Natural killer cell (primary cell): ENCODE results near the gene VIPR2. TPM values are rescaled to one million over a fixed set of nuclear protein-coding genes. Genes with fewer than 3 reads are reported as not detected.

ENCODE experiments used
- ATAC-seq, 3 donors: fragments of 150-1000 bp in 2 of 3; fragments of 200-7000 bp in 1 of 3; cut with Tn5 transposase; 1 replicate in 1 of 3; 2 replicates in 2 of 3; pipeline ENCODE4 v1.10.0; 2021; ENCODE audit warnings: mild to moderate bottlenecking in 2 of 3, moderate library complexity in 2 of 3
- DNase-seq, 2 donors: peaks; one replicate each; pipeline versions ENCODE4 v3.0.0 to v3.0.0-alpha.2; 2013 to 2021; ENCODE audit warnings: mixed read lengths in 1 of 2
- H3K27ac ChIP-seq: one replicate; pipeline ENCODE4 v1.5.1; 2013; ENCODE audit warnings: mild to moderate bottlenecking, low read length
- H3K27me3 ChIP-seq: one replicate; pipeline ENCODE4 v1.6.1; 2013; ENCODE audit warnings: low read length; ENCODE audit not compliant: control insufficient read depth, insufficient read depth
- H3K36me3 ChIP-seq: one replicate; pipeline ENCODE4 v1.6.1; 2013; ENCODE audit warnings: low read length; ENCODE audit not compliant: control insufficient read depth, insufficient read depth
- H3K4me1 ChIP-seq: one replicate; pipeline ENCODE4 v1.6.1; 2013; ENCODE audit warnings: low read length; ENCODE audit not compliant: control insufficient read depth, insufficient read depth
- H3K4me3 ChIP-seq: one replicate; pipeline ENCODE4 v1.5.1; 2013; ENCODE audit warnings: low read length
- H3K9me3 ChIP-seq: one replicate; pipeline ENCODE4 v1.6.1; 2013; ENCODE audit warnings: low read length; ENCODE audit not compliant: control insufficient read depth, insufficient read depth
- H3K27ac Mint-ChIP-seq, 2 donors: one replicate each; pipeline ENCODE4 v1.8.0; 2022; ENCODE audit warnings: mild to moderate bottlenecking in 2 of 2, mixed read lengths in 2 of 2, moderate library complexity in 1 of 2
- H3K27me3 Mint-ChIP-seq, 2 donors: one replicate each; pipeline ENCODE4 v1.8.0; 2022; ENCODE audit warnings: low read depth in 2 of 2, mixed read lengths in 2 of 2
- H3K36me3 Mint-ChIP-seq: one replicate; pipeline ENCODE4 v1.8.0; 2022; ENCODE audit warnings: mixed read lengths
- H3K4me1 Mint-ChIP-seq, 2 donors: one replicate each; pipeline ENCODE4 v1.8.0; 2022; ENCODE audit warnings: mixed read lengths in 2 of 2
- H3K4me3 Mint-ChIP-seq: one replicate; pipeline ENCODE4 v1.8.0; 2022; ENCODE audit warnings: mild to moderate bottlenecking, moderate library complexity, mixed read lengths
- H3K9me3 Mint-ChIP-seq, 2 donors: one replicate each; pipeline ENCODE4 v1.8.0; 2022; ENCODE audit warnings: mixed read lengths in 2 of 2
- WGBS: methylation state at CpG from one replicate; pipeline ENCODE4 v1.1.7; 2013; ENCODE audit warnings: missing lambda C conversion rate; ENCODE audit not compliant: insufficient coverage; 5-methylcytosine and 5-hydroxymethylcytosine counted together
- intact Hi-C: fragments of 100-400 bp; cut with micrococcal nuclease; formaldehyde crosslinking; loops from one replicate; pipeline ENCODE4 v1.14.2; 2022
- total RNA-seq, 4 donors: library from RNA; stranded (reverse); fragments of 120-200 nt in 1 of 4; gene quantifications; one replicate each; pipeline versions ENCODE4 v1.2.3 to v1.2.4, GENCODE V29; 2013 to 2022
- TF ChIP-seq, protein P1 (sequence below): fragments of 200-600 bp; IDR thresholded peaks from one replicate; pipeline ENCODE4 v1.8.0; 2022; ENCODE audit warnings: antibody characterized with exemption

The VIPR2 gene
- total RNA-seq, 3 donors from 2014 or later (not counting 1 experiment from before 2014, with no cell fraction given): 2.2 to 4.9 (median 4.7) TPM

DNA sequence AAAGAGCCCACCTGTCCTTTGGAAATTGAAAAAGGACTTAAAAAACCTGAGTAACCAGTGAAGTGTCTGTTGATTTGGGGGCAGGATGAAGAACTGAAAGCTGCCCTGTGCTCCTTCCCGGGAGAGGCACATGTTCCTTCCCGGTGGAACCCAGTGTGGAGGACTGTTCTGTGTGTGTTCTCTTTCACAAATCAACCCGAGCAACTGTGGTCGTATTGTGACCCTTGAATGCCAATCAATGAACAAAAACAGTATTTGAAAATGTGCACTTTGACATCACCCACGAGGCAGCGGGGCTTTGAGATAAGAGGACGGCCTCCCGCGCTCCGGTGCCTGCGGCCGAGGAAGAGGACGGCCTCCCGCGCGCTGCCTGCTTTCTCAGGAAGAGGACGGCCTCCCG is 139.0 kb downstream of the VIPR2 start:
- 97% methylated on average over 12 of the region's 18 CpGs for WGBS
- no peak for ATAC-seq
- Mint-ChIP-seq H3K27me3 (peaks cover 0 to 3% of the 10 kb centered on the region in 2 donors), H3K4me3 (no peak overlapping the region), H3K36me3 (no peaks in the 10 kb centered on the region), H3K9me3 (no peaks in the 10 kb centered on the region), H3K27ac (no peak overlapping the region), H3K4me1 (no peaks in the 10 kb centered on the region)
- no peak overlapping the region for H3K27ac ChIP-seq
- H3K4me1 ChIP-seq: no peaks in the 10 kb centered on the region
- intact Hi-C loops: no loop called here
- H3K4me3 ChIP-seq: no peak overlapping the region
- H3K36me3 ChIP-seq: no peaks in the 10 kb centered on the region
- no peaks in the 10 kb centered on the region for H3K27me3 ChIP-seq
- TF ChIP-seq, protein P1, sequence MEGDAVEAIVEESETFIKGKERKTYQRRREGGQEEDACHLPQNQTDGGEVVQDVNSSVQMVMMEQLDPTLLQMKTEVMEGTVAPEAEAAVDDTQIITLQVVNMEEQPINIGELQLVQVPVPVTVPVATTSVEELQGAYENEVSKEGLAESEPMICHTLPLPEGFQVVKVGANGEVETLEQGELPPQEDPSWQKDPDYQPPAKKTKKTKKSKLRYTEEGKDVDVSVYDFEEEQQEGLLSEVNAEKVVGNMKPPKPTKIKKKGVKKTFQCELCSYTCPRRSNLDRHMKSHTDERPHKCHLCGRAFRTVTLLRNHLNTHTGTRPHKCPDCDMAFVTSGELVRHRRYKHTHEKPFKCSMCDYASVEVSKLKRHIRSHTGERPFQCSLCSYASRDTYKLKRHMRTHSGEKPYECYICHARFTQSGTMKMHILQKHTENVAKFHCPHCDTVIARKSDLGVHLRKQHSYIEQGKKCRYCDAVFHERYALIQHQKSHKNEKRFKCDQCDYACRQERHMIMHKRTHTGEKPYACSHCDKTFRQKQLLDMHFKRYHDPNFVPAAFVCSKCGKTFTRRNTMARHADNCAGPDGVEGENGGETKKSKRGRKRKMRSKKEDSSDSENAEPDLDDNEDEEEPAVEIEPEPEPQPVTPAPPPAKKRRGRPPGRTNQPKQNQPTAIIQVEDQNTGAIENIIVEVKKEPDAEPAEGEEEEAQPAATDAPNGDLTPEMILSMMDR: no peak
- no peaks in the 10 kb centered on the region for H3K9me3 ChIP-seq
- no peak for DNase-seq

- intact Hi-C loops: no loop called here
- no peak for DNase-seq
- Mint-ChIP-seq H3K36me3 (no peaks in the 10 kb centered on the region), H3K9me3 (no peaks in the 10 kb centered on the region), H3K27ac (no peak overlapping the region), H3K4me1 (no peaks in the 10 kb centered on the region), H3K4me3 (no peak overlapping the region), H3K27me3 (peaks cover 0 to 3% of the 10 kb centered on the region in 2 donors)
- no peaks in the 10 kb centered on the region for H3K36me3 ChIP-seq
- no peaks in the 10 kb centered on the region for H3K9me3 ChIP-seq
- H3K27me3 ChIP-seq: no peaks in the 10 kb centered on the region
- TF ChIP-seq, protein P1: no peak
- no peak overlapping the region for H3K4me3 ChIP-seq
- WGBS: 83% methylated on average over 10 of the region's 10 CpGs
- no peak for ATAC-seq
- no peaks in the 10 kb centered on the region for H3K4me1 ChIP-seq
- no peak overlapping the region for H3K27ac ChIP-seq
Observed at GRCh38 chr7:159004411-159004810, 140.3 kb downstream of the VIPR2 start.

DNA sequence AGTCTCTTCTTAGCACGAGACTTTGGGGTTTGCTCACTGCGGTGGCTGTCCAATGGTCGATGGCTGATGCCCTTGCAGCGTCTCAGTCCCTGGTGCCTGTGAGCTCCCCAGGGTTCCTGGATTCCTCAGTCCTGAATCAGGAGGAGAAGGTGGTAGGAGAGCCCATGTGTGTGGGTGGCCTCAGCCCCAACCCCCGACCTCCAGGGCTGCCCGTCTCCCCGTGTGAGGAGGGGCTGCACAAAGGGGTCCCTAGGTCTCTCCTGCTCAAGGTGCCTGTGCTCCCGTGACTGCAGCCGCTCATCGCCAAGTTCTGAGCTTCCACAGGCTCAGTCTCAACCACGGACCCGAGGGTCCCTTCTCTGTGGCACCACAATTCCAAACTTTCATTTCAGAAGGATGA is 142.9 kb downstream of the VIPR2 start:
- Histone ChIP-seq H3K9me3 (no peaks in the 10 kb centered on the region), H3K4me1 (no peaks in the 10 kb centered on the region), H3K4me3 (no peak overlapping the region), H3K36me3 (no peaks in the 10 kb centered on the region), H3K27me3 (no peaks in the 10 kb centered on the region), H3K27ac (no peak overlapping the region)
- Mint-ChIP-seq H3K4me3 (no peak overlapping the region), H3K36me3 (no peaks in the 10 kb centered on the region), H3K27ac (no peak overlapping the region), H3K4me1 (no peaks in the 10 kb centered on the region), H3K27me3 (peaks cover 2 to 6% of the 10 kb centered on the region in 2 donors), H3K9me3 (no peaks in the 10 kb centered on the region)
- DNase-seq: no peak
- intact Hi-C loops: no loop called here
- 86% methylated on average over 12 of the region's 12 CpGs for WGBS
- TF ChIP-seq, protein P1: no peak
- ATAC-seq: no peak

- WGBS: 78% methylated on average over 21 of the region's 21 CpGs
- TF ChIP-seq, protein P1: no peak
- no peak overlapping the region for H3K27ac Mint-ChIP-seq
Observed at GRCh38 chr7:159000859-159001435, 143.7 kb downstream of the VIPR2 start.

More at GRCh38 chr7:159000859-159001435, 143.7 kb downstream of the VIPR2 start:
- H3K27me3 ChIP-seq: no peaks in the 10 kb centered on the region
- no peaks in the 10 kb centered on the region for H3K36me3 Mint-ChIP-seq
- no peaks in the 10 kb centered on the region for H3K4me1 ChIP-seq
- no peaks in the 10 kb centered on the region for H3K9me3 ChIP-seq
- peaks cover 2 to 8% of the 10 kb centered on the region in 2 donors for H3K27me3 Mint-ChIP-seq
- H3K27ac ChIP-seq: no peak overlapping the region
- ATAC-seq (no peak), DNase-seq (no peak)
- H3K4me1 Mint-ChIP-seq: no peaks in the 10 kb centered on the region
- H3K4me3 ChIP-seq: no peak overlapping the region
- intact Hi-C loops: no loop called here
- H3K36me3 ChIP-seq: no peaks in the 10 kb centered on the region
- no peaks in the 10 kb centered on the region for H3K9me3 Mint-ChIP-seq
- no peak overlapping the region for H3K4me3 Mint-ChIP-seq
